ENCODE results near the gene C1QTNF8. TPM values are rescaled to one million over a fixed set of nuclear protein-coding genes. Genes with fewer than 3 reads are reported as not detected.

The C1QTNF8 gene
- total and polyA plus RNA-seq, 2 of the 13 experiments (the other 11 are each of a cell fraction or from before 2014, with no cell fraction given), result 0.09 TPM; not detected in 1

DNA sequence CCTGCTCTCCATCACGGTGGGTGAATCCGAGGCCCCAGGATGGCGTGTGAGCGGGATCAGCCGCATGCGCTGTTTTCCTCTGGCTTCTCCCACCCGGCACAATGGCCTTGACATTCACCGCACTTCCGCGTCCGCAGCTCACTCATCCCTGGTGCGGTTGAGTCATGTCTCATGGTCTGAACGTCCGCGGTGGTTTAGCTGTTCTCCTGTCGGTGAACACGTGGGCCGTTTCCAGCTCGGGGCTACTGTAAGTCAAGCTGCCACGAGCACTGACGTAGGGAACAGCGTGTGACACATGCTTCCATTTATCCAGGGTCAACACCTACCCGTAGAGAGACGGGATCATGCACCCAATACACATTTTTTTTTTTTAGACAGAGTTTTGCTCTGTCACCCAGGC lies 41.6 kb upstream of the C1QTNF8 start (continued):
- no peak for TF ChIP-seq ZBTB3 (CRISPR knock-in tag; IDR thresholded peaks at IDR 0.05; ENCODE audit: borderline replicate concordance, low read depth)
- TF ChIP-seq, protein P1, sequence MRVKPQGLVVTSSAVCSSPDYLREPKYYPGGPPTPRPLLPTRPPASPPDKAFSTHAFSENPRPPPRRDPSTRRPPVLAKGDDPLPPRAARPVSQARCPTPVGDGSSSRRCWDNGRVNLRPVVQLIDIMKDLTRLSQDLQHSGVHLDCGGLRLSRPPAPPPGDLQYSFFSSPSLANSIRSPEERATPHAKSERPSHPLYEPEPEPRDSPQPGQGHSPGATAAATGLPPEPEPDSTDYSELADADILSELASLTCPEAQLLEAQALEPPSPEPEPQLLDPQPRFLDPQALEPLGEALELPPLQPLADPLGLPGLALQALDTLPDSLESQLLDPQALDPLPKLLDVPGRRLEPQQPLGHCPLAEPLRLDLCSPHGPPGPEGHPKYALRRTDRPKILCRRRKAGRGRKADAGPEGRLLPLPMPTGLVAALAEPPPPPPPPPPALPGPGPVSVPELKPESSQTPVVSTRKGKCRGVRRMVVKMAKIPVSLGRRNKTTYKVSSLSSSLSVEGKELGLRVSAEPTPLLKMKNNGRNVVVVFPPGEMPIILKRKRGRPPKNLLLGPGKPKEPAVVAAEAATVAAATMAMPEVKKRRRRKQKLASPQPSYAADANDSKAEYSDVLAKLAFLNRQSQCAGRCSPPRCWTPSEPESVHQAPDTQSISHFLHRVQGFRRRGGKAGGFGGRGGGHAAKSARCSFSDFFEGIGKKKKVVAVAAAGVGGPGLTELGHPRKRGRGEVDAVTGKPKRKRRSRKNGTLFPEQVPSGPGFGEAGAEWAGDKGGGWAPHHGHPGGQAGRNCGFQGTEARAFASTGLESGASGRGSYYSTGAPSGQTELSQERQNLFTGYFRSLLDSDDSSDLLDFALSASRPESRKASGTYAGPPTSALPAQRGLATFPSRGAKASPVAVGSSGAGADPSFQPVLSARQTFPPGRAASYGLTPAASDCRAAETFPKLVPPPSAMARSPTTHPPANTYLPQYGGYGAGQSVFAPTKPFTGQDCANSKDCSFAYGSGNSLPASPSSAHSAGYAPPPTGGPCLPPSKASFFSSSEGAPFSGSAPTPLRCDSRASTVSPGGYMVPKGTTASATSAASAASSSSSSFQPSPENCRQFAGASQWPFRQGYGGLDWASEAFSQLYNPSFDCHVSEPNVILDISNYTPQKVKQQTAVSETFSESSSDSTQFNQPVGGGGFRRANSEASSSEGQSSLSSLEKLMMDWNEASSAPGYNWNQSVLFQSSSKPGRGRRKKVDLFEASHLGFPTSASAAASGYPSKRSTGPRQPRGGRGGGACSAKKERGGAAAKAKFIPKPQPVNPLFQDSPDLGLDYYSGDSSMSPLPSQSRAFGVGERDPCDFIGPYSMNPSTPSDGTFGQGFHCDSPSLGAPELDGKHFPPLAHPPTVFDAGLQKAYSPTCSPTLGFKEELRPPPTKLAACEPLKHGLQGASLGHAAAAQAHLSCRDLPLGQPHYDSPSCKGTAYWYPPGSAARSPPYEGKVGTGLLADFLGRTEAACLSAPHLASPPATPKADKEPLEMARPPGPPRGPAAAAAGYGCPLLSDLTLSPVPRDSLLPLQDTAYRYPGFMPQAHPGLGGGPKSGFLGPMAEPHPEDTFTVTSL (CRISPR knock-in tag; IDR thresholded peaks at IDR 0.05; ENCODE audit: borderline replicate concordance), result no peak
- TF ChIP-seq ZNF382 (CRISPR knock-in tag; IDR thresholded peaks at IDR 0.05; ENCODE audit: borderline replicate concordance), result no peak
- no peak for TF ChIP-seq ZNF615 (CRISPR knock-in tag; IDR thresholded peaks at IDR 0.05; ENCODE audit: borderline replicate concordance)
- TF ChIP-seq TSC22D2 (CRISPR knock-in tag; IDR thresholded peaks at IDR 0.05; ENCODE audit: borderline replicate concordance), result no peak
- TF ChIP-seq CBX5 (CRISPR knock-in tag; IDR thresholded peaks at IDR 0.05; ENCODE audit: borderline replicate concordance), result 0 out of 2 replicates have a peak, but pooled peaks have one; percentile 34
- TF ChIP-seq HNF4A (CRISPR knock-in tag; IDR thresholded peaks at IDR 0.05), result no peak
- no peak for TF ChIP-seq ZNF639 (CRISPR knock-in tag; conservative IDR thresholded peaks at IDR 0.05)
- TF ChIP-seq, protein P2, sequence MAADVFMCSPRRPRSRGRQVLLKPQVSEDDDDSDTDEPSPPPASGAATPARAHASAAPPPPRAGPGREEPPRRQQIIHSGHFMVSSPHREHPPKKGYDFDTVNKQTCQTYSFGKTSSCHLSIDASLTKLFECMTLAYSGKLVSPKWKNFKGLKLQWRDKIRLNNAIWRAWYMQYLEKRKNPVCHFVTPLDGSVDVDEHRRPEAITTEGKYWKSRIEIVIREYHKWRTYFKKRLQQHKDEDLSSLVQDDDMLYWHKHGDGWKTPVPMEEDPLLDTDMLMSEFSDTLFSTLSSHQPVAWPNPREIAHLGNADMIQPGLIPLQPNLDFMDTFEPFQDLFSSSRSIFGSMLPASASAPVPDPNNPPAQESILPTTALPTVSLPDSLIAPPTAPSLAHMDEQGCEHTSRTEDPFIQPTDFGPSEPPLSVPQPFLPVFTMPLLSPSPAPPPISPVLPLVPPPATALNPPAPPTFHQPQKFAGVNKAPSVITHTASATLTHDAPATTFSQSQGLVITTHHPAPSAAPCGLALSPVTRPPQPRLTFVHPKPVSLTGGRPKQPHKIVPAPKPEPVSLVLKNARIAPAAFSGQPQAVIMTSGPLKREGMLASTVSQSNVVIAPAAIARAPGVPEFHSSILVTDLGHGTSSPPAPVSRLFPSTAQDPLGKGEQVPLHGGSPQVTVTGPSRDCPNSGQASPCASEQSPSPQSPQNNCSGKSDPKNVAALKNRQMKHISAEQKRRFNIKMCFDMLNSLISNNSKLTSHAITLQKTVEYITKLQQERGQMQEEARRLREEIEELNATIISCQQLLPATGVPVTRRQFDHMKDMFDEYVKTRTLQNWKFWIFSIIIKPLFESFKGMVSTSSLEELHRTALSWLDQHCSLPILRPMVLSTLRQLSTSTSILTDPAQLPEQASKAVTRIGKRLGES (CRISPR knock-in tag; IDR thresholded peaks at IDR 0.05; ENCODE audit: borderline replicate concordance), result no peak
- no peak for TF ChIP-seq FIP1L1 (IDR thresholded peaks at IDR 0.05; ENCODE audit: borderline replicate concordance, insufficient read depth, low read depth, low read length)
- no peak for TF ChIP-seq HNRNPUL1 (IDR thresholded peaks at IDR 0.05; ENCODE audit: low read depth, low read length)
- TF ChIP-seq RBM39 (IDR thresholded peaks at IDR 0.05; ENCODE audit: low read depth, low read length, poor library complexity, severe bottlenecking), result no peak
- no peak for TF ChIP-seq GLI4 (CRISPR knock-in tag; IDR thresholded peaks at IDR 0.05; ENCODE audit: borderline replicate concordance)
- TF ChIP-seq, protein P3, sequence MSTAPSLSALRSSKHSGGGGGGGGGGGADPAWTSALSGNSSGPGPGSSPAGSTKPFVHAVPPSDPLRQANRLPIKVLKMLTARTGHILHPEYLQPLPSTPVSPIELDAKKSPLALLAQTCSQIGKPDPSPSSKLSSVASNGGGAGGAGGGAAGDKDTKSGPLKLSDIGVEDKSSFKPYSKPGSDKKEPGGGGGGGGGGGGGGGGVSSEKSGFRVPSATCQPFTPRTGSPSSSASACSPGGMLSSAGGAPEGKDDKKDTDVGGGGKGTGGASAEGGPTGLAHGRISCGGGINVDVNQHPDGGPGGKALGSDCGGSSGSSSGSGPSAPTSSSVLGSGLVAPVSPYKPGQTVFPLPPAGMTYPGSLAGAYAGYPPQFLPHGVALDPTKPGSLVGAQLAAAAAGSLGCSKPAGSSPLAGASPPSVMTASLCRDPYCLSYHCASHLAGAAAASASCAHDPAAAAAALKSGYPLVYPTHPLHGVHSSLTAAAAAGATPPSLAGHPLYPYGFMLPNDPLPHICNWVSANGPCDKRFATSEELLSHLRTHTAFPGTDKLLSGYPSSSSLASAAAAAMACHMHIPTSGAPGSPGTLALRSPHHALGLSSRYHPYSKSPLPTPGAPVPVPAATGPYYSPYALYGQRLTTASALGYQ (CRISPR knock-in tag; IDR thresholded peaks at IDR 0.05), result no peak
- TF ChIP-seq, protein P4, sequence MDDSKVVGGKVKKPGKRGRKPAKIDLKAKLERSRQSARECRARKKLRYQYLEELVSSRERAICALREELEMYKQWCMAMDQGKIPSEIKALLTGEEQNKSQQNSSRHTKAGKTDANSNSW (CRISPR knock-in tag; IDR thresholded peaks at IDR 0.05; ENCODE audit: borderline replicate concordance), result no peak
- TF ChIP-seq ISX (CRISPR knock-in tag; conservative IDR thresholded peaks at IDR 0.05), result no peak
- TF ChIP-seq MAFF (IDR thresholded peaks at IDR 0.05; ENCODE audit: low read depth, low read length), result no peak
